Lower leg skin (tissue), 4 donors: ENCODE results near the gene PHB1. TPM values are rescaled to one million over a fixed set of nuclear protein-coding genes. Genes with fewer than 3 reads are reported as not detected.
A peak's percentile ranks its signal among the peaks of the same experiment; 100 is the strongest.

Experiments
- DNase-seq, 2 donors: peaks; one replicate each; pipeline ENCODE4 v3.0.0-alpha.2; 2019; ENCODE audit warnings: low spot score in 2 of 2
- H3K4me3 ChIP-seq: fragments of 200-600 bp; sonication (generic); 2 replicates; pipeline ENCODE4 v1.5.1; 2017; ENCODE audit warnings: mild to moderate bottlenecking, low read depth; ENCODE audit not compliant: poor library complexity, severe bottlenecking
- POLR2A ChIP-seq, 2 donors: fragments of 450-650 bp; IDR thresholded peaks; one replicate each; pipeline ENCODE4 v1.6.1; 2016 to 2017; ENCODE audit warnings: antibody characterized with exemption in 2 of 2, mild to moderate bottlenecking in 1 of 2, moderate library complexity in 1 of 2
- WGBS, 2 donors: methylation state at CpG; one replicate each; pipeline ENCODE4 v1.1.5; 2018; 5-methylcytosine and 5-hydroxymethylcytosine counted together
- intact Hi-C: fragments of 100-400 bp; cut with DNase I; formaldehyde crosslinking; loops from one replicate; pipeline ENCODE4 v1.15.0; 2023; ENCODE audit warnings: low total_unique reads
- total RNA-seq, 4 donors: library from RNA; depleted of rRNA; stranded (reverse); fragments of >200 nt; gene quantifications; one replicate each; pipeline ENCODE4 v1.1.0, GENCODE V29; 2016
- TF ChIP-seq, protein P1 (sequence below), 3 donors: fragments of 450-650 bp; IDR thresholded peaks; one replicate each; pipeline ENCODE4 v1.5.1; 2016; ENCODE audit warnings: antibody characterized with exemption in 3 of 3, mild to moderate bottlenecking in 3 of 3, moderate library complexity in 2 of 3

Gene PHB1
- total RNA-seq, 4 donors from 2014 or later, result 47.0 to 79.0 (median 71.3) TPM

GRCh38 chr17:49444384-49444783, 29.7 kb upstream of the PHB1 start:
- no peak for DNase-seq
- 80 to 85% methylated on average over 12 of the region's 12 CpGs for WGBS, 2 donors
- TF ChIP-seq, protein P1, sequence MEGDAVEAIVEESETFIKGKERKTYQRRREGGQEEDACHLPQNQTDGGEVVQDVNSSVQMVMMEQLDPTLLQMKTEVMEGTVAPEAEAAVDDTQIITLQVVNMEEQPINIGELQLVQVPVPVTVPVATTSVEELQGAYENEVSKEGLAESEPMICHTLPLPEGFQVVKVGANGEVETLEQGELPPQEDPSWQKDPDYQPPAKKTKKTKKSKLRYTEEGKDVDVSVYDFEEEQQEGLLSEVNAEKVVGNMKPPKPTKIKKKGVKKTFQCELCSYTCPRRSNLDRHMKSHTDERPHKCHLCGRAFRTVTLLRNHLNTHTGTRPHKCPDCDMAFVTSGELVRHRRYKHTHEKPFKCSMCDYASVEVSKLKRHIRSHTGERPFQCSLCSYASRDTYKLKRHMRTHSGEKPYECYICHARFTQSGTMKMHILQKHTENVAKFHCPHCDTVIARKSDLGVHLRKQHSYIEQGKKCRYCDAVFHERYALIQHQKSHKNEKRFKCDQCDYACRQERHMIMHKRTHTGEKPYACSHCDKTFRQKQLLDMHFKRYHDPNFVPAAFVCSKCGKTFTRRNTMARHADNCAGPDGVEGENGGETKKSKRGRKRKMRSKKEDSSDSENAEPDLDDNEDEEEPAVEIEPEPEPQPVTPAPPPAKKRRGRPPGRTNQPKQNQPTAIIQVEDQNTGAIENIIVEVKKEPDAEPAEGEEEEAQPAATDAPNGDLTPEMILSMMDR (IDR thresholded peaks at IDR 0.05), result no peak
- TF ChIP-seq POLR2A (IDR thresholded peaks at IDR 0.05), result no peak
- no peak overlapping the region for H3K4me3 ChIP-seq
- intact Hi-C loops, result loop anchor here (10.0 kb wide), 1 partner anchor 110 kb away; no protein-coding TSS in a partner anchor

DNA sequence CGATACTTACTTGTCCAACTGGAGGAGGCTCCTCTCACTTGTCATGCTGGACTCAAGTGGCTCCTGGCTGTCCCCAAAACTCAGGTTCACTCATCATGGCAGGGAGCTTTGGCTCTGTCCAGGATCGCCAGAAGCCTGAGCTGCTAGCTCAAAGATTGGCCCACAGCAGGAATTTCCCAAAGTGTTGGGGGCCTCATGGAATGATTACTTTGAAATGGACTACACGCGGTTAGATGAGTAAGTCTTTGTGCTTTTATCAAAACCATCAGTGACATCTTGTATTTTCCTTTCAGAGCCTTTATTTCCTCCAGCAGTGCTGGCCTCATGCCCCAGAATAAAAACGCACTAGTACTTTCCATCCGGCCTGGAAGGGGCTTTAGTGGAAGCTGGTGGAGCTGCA, 29.2 kb upstream of the PHB1 start:
- no peak for TF ChIP-seq POLR2A (IDR thresholded peaks at IDR 0.05)
- TF ChIP-seq, protein P1 (IDR thresholded peaks at IDR 0.05), result no peak
- WGBS, 2 donors, result 16 to 25% methylated on average over 5 to 6 of the region's 6 CpGs
- intact Hi-C loops, result loop anchor here (10.0 kb wide), 1 partner anchor 111 kb away; no protein-coding TSS in a partner anchor
- H3K4me3 ChIP-seq, result no peak overlapping the region
- no peak for DNase-seq

- intact Hi-C loops, result loop anchor here (10.0 kb wide), 1 partner anchor 113 kb away; no protein-coding TSS in a partner anchor
- no peak for TF ChIP-seq POLR2A (IDR thresholded peaks at IDR 0.05)
- TF ChIP-seq, protein P1 (IDR thresholded peaks at IDR 0.05), result no peak
- H3K4me3 ChIP-seq, result no peak overlapping the region
- DNase-seq, result no peak
- WGBS, 2 donors, result 45 to 56% methylated on average over 9 of the region's 9 CpGs
Measured at GRCh38 chr17:49442041-49442440, 27.4 kb upstream of the PHB1 start.

DNA sequence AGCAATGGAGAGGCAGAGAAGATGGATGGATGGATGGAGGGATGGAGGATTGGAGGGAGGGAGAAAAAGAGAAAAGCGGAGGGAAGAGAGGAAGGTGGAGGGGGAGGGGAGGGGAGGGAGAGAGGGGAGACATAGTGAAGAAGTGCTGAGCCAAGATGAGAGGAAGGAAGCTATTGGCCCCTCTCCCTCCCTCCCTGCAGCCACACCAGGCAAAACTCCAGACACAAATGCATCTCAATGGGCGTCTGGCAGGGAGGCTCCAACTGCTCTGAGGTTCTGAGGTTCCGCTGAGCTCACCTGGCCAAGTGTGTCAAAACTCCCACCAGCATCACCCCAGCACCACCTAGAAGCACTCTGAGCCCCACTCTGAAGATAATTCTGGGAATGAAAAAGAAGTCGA, 26.9 kb upstream of the PHB1 start:
- TF ChIP-seq, protein P1 (IDR thresholded peaks at IDR 0.05), result no peak
- TF ChIP-seq POLR2A (IDR thresholded peaks at IDR 0.05), result no peak
- H3K4me3 ChIP-seq, result no peak overlapping the region
- intact Hi-C loops, result loop anchor here (10.0 kb wide), 1 partner anchor 113 kb away; no protein-coding TSS in a partner anchor
- WGBS, 2 donors, result 57 to 60% methylated on average over 4 of the region's 4 CpGs
- no peak for DNase-seq

DNA sequence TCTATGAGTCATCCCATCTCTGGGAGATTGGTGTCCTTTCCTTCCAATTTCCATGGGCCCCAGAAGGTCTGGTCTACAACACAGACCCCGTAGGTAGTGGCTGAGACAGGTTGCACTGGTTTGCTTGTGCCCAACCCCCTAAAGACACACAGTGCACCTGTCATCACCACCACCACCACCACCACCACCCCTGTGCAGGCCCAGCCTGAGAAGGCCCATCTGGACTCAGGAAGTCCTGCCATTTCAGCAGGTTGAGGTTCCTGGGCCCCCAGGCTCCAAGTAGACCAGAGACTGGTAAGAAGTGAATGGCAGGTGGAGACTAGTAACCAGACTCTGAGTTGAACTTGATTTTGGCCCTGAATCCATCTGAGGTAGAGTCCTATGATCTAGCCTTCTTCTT, 25.9 kb upstream of the PHB1 start:
- intact Hi-C loops, result loop anchor here (10.0 kb wide), 1 partner anchor 114 kb away; no protein-coding TSS in a partner anchor
- whole genome bisulfite sequencing, 2 donors, result 65 to 67% methylated on average over 1 of the region's 1 CpG
- no peak overlapping the region for H3K4me3 ChIP-seq
- no peak for TF ChIP-seq POLR2A (IDR thresholded peaks at IDR 0.05)
- TF ChIP-seq, protein P1 (IDR thresholded peaks at IDR 0.05), result no peak
- peak in 1 of 2 donors; percentile 45 for DNase-seq
